Fibroblast of villous mesenchyme (primary cell): ENCODE data around the gene ELOVL7. TPM values are rescaled to one million over a fixed set of nuclear protein-coding genes. Genes with fewer than 3 reads are reported as not detected.
"Not testable (repeated sequence)": the region's sequence is repeated elsewhere in the genome, so short reads cannot be mapped to it uniquely, and the experiment has no call there.

Experiments
- DNase-seq: peaks from one replicate; pipeline ENCODE4 v3.0.0-alpha.2; 2010; ENCODE audit warnings: low read depth
- H3K4me3 ChIP-seq: 2 replicates; pipeline ENCODE4 v1.5.1; 2011; ENCODE audit warnings: low read depth, mild to moderate bottlenecking, low read length
- total RNA-seq: library from RNA; depleted of rRNA; stranded (reverse); fragments of >200 nt; gene quantifications from 2 replicates; pipeline ENCODE4 v1.2.3, GENCODE V29; 2012
- TF ChIP-seq, protein P1 (sequence below): IDR thresholded peaks from 2 replicates; pipeline ENCODE4 v1.5.1; 2012; ENCODE audit warnings: low read depth, mild to moderate bottlenecking, low read length; ENCODE audit not compliant: insufficient read depth

The ELOVL7 gene
- total RNA-seq, 1 donor = under 0.01 TPM

GRCh38 chr5:60740322-60740721 is 103.7 kb downstream of the ELOVL7 start:
- TF ChIP-seq, protein P1, sequence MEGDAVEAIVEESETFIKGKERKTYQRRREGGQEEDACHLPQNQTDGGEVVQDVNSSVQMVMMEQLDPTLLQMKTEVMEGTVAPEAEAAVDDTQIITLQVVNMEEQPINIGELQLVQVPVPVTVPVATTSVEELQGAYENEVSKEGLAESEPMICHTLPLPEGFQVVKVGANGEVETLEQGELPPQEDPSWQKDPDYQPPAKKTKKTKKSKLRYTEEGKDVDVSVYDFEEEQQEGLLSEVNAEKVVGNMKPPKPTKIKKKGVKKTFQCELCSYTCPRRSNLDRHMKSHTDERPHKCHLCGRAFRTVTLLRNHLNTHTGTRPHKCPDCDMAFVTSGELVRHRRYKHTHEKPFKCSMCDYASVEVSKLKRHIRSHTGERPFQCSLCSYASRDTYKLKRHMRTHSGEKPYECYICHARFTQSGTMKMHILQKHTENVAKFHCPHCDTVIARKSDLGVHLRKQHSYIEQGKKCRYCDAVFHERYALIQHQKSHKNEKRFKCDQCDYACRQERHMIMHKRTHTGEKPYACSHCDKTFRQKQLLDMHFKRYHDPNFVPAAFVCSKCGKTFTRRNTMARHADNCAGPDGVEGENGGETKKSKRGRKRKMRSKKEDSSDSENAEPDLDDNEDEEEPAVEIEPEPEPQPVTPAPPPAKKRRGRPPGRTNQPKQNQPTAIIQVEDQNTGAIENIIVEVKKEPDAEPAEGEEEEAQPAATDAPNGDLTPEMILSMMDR = no peak
- no peak overlapping the region for H3K4me3 ChIP-seq
- no peak for DNase-seq

GRCh38 chr5:60738933-60739332 is 105.1 kb downstream of the ELOVL7 start:
- no peak overlapping the region for H3K4me3 ChIP-seq
- TF ChIP-seq, protein P1 = no peak
- no peak for DNase-seq

- no peak overlapping the region for H3K4me3 ChIP-seq
- no peak for DNase-seq
- TF ChIP-seq, protein P1 = no peak
Observed at GRCh38 chr5:60738461-60738860, 105.6 kb downstream of the ELOVL7 start.

DNA sequence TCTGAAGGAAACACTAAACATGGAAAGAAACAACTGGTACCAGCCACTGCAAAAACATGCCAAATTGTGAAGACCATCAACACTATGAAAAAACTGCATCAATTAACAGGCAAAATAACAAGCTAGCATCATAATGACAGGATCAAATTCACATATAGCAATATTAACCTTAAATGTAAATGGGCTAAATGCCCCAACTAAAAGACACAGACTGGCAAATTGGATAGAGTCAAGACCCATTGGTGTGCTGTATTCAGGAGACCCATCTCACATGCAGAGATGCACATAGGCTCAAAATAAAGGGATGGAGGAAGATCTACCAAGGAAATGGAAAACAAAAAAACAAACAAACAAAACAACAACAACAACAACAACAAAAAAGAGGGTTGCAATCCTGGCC is 113.2 kb downstream of the ELOVL7 start:
- DNase-seq, H3K4me3 ChIP-seq: not testable (repeated sequence)

DNA sequence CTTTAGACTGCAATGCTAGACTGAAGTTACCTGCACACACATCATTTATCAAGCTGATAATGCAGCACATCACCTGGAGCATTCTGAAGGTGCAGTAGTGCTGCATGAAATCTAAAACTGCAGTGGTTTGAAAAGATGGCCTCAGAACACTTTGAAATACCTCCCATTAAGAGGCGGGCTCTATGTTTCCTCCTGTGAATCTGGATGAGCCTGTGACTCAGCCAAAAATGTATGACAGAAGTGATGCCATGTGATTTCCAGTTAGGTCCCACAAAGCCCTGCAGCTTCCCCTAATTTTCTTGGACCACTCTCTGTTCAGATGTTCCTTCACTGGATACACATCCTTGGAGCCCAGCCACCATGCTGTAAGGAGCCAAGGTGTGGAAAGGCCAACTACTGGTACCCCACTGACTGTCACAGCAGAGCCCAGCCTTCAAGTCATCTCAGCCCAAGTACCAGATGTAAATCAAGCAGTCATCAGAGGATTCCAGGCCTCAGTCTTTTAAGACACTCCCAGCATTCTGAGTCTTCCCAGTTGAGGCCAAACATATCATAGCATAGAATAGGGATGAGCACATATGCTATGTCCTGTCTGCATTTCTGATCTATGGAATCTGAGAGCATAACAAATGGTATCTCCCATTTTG is 116.9 kb downstream of the ELOVL7 start:
- no peak overlapping the region for H3K4me3 ChIP-seq
- no peak for DNase-seq
- TF ChIP-seq, protein P1 = no peak

GRCh38 chr5:60724126-60724525 is 119.9 kb downstream of the ELOVL7 start:
- H3K4me3 ChIP-seq = no peak overlapping the region
- TF ChIP-seq, protein P1 = no peak
- DNase-seq = no peak

DNA sequence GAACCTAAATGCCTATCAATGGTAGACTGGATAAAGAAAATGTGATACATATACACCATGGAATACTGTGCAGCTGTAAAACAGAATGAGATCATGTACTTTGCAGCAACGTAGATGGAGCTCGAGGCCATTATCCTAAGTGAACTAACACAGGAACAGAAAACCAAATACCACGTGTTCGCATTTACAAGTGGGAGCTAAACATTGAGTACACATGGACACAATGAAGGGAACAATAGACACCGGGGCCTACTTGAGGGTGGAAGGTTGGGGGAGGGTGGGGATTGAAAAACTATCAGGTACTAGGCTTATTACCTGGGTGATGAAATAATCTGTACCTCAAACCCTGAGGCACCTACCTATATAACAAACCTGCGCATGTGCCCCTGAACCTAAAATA is 121.7 kb downstream of the ELOVL7 start:
- TF ChIP-seq, protein P1 = no peak
- DNase-seq = no peak
- no peak overlapping the region for H3K4me3 ChIP-seq
